Measurements from ENCODE around the gene DPP8.
A peak's percentile ranks its signal among the peaks of the same experiment; 100 is the strongest.
"Not testable (repeated sequence)": the region's sequence is repeated elsewhere in the genome, so short reads cannot be mapped to it uniquely, and the experiment has no call there.

The DPP8 gene

GRCh38 chr15:65524226-65524625 is 6.7 kb upstream of the DPP8 start:
- DNase-seq (ENCODE audit: low read depth): no peak

- no peak for DNase-seq (ENCODE audit: low read depth)
Observed at GRCh38 chr15:65521350-65521749, 3.9 kb upstream of the DPP8 start.

- DNase-seq (ENCODE audit: low read depth): no peak
Observed at GRCh38 chr15:65518633-65519285, 1.3 kb upstream of the DPP8 start.

- no peak for DNase-seq (ENCODE audit: low read depth)
Observed at GRCh38 chr15:65517866-65518207, 348 bp upstream of the DPP8 start.

GRCh38 chr15:65512807-65513416 is 4.6 kb downstream of the DPP8 start:
- no peak for DNase-seq (ENCODE audit: low read depth)

- no peak for DNase-seq (ENCODE audit: low read depth)
Observed at GRCh38 chr15:65512189-65512588, 5.3 kb downstream of the DPP8 start.

GRCh38 chr15:65509321-65509720 is 8.2 kb downstream of the DPP8 start:
- DNase-seq (ENCODE audit: low read depth): no peak

- DNase-seq (ENCODE audit: low read depth): no peak
Observed at GRCh38 chr15:65494076-65494475, 23.4 kb downstream of the DPP8 start.

- DNase-seq (ENCODE audit: low read depth): no peak
Observed at GRCh38 chr15:65484876-65485275, 32.6 kb downstream of the DPP8 start.

- no peak for DNase-seq (ENCODE audit: low read depth)
Observed at GRCh38 chr15:65476903-65477302, 40.6 kb downstream of the DPP8 start.

GRCh38 chr15:65470866-65471265 is 46.6 kb downstream of the DPP8 start:
- DNase-seq (ENCODE audit: low read depth): no peak

- no peak for DNase-seq (ENCODE audit: low read depth)
Observed at GRCh38 chr15:65468229-65468909, 49.1 kb downstream of the DPP8 start.

GRCh38 chr15:65466901-65467300 is 50.6 kb downstream of the DPP8 start:
- no peak for DNase-seq (ENCODE audit: low read depth)

GRCh38 chr15:65463096-65463495 is 54.4 kb downstream of the DPP8 start:
- not testable (repeated sequence) for DNase-seq (ENCODE audit: low read depth)

GRCh38 chr15:65460741-65461347 is 56.6 kb downstream of the DPP8 start:
- DNase-seq (ENCODE audit: low read depth): peak; percentile 7

GRCh38 chr15:65455256-65455655 is 62.2 kb downstream of the DPP8 start:
- DNase-seq (ENCODE audit: low read depth): not testable (repeated sequence)

GRCh38 chr15:65451989-65452388 is 65.5 kb downstream of the DPP8 start:
- no peak for DNase-seq (ENCODE audit: low read depth)

- DNase-seq (ENCODE audit: low read depth): no peak
Observed at GRCh38 chr15:65450556-65450955, 66.9 kb downstream of the DPP8 start.

GRCh38 chr15:65447145-65447544 is 70.3 kb downstream of the DPP8 start:
- DNase-seq (ENCODE audit: low read depth): no peak

GRCh38 chr15:65434201-65434600 is 83.3 kb downstream of the DPP8 start:
- no peak for DNase-seq (ENCODE audit: low read depth)

GRCh38 chr15:65431731-65432130 is 85.8 kb downstream of the DPP8 start:
- no peak for DNase-seq (ENCODE audit: low read depth)

- DNase-seq (ENCODE audit: low read depth): no peak
Observed at GRCh38 chr15:65426216-65426853, 91.2 kb downstream of the DPP8 start.

- DNase-seq (ENCODE audit: low read depth): no peak
Observed at GRCh38 chr15:65424683-65425082, 92.8 kb downstream of the DPP8 start.
